Measurements from ENCODE around the gene PTPRO. TPM values are rescaled to one million over a fixed set of nuclear protein-coding genes. Genes with fewer than 3 reads are reported as not detected.

The PTPRO gene
- total and polyA plus RNA-seq, 2 experiments from 2014 or later = 0.12 TPM; not detected in 1

DNA sequence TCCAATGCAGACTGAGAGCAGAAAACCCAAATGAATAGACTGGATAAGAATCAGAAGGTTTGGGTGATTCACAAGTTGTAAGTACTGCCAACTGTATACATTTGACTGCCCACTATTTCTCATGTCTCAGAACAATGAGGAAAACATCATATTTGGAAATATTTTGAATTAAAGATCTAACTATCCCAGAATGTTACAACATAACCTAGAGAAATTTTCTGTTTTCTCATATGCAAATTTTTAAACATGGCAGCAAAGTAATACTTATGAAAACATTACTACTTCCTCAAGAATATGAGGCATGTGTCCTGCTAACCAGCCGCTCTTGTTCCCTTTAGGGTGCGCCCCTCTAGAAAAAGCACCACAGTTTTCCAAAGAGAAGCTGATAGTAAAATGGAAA, 179.9 kb downstream of the PTPRO start:
- DNase-seq (ENCODE audit: low read depth in 1 of 2, low spot score in 1 of 2) = no peak
- H3K9me3 ChIP-seq (ENCODE audit: low read depth) = no peaks in the 10 kb centered on the region
- no peaks in the 10 kb centered on the region for H3K4me1 ChIP-seq (ENCODE audit: low read depth)
- H3K36me3 ChIP-seq = no peaks in the 10 kb centered on the region
- H3K4me3 ChIP-seq = no peak overlapping the region
- H3K27ac ChIP-seq = no peak overlapping the region
- TF ChIP-seq, protein P1, sequence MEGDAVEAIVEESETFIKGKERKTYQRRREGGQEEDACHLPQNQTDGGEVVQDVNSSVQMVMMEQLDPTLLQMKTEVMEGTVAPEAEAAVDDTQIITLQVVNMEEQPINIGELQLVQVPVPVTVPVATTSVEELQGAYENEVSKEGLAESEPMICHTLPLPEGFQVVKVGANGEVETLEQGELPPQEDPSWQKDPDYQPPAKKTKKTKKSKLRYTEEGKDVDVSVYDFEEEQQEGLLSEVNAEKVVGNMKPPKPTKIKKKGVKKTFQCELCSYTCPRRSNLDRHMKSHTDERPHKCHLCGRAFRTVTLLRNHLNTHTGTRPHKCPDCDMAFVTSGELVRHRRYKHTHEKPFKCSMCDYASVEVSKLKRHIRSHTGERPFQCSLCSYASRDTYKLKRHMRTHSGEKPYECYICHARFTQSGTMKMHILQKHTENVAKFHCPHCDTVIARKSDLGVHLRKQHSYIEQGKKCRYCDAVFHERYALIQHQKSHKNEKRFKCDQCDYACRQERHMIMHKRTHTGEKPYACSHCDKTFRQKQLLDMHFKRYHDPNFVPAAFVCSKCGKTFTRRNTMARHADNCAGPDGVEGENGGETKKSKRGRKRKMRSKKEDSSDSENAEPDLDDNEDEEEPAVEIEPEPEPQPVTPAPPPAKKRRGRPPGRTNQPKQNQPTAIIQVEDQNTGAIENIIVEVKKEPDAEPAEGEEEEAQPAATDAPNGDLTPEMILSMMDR (IDR thresholded peaks at IDR 0.05; ENCODE audit: low read depth, low read length) = no peak
- H3K27me3 ChIP-seq = no peaks in the 10 kb centered on the region

GRCh38 chr12:15505616-15506015, 183.3 kb downstream of the PTPRO start:
- Histone ChIP-seq H3K4me1 (ENCODE audit: low read depth) (no peaks in the 10 kb centered on the region), H3K27ac (no peak overlapping the region), H3K36me3 (no peaks in the 10 kb centered on the region), H3K4me3 (no peak overlapping the region), H3K9me3 (ENCODE audit: low read depth) (no peaks in the 10 kb centered on the region), H3K27me3 (no peaks in the 10 kb centered on the region)
- DNase-seq (ENCODE audit: low read depth in 1 of 2, low spot score in 1 of 2) = no peak
- TF ChIP-seq, protein P1 (IDR thresholded peaks at IDR 0.05; ENCODE audit: low read depth, low read length) = no peak

DNA sequence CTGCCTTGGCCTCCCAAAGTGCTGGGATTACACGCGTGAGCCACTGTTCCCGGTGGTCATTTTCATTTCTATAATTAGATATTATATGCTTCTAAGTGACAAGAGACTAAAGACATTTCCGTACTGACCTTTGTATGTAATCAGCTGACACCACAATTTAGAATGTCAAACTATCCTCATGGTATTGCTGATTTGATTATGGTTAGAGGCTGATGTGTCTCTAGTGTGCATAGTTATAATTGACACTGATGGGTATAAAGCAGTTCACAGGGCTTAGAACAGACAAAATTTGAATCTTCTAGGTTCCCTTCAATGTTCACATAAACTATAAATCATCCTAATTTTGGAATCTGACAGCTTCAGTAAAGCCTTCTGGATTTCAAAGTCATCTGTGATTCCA, 192.7 kb downstream of the PTPRO start:
- Histone ChIP-seq H3K27me3 (no peaks in the 10 kb centered on the region), H3K4me3 (no peak overlapping the region), H3K9me3 (ENCODE audit: low read depth) (no peaks in the 10 kb centered on the region), H3K27ac (no peak overlapping the region), H3K4me1 (ENCODE audit: low read depth) (no peaks in the 10 kb centered on the region), H3K36me3 (no peaks in the 10 kb centered on the region)
- TF ChIP-seq, protein P1 (IDR thresholded peaks at IDR 0.05; ENCODE audit: low read depth, low read length) = no peak
- no peak for DNase-seq (ENCODE audit: low read depth in 1 of 2, low spot score in 1 of 2)

GRCh38 chr12:15520083-15520482, 197.8 kb downstream of the PTPRO start:
- Histone ChIP-seq H3K27ac (no peak overlapping the region), H3K9me3 (ENCODE audit: low read depth) (no peaks in the 10 kb centered on the region), H3K27me3 (no peaks in the 10 kb centered on the region), H3K4me1 (ENCODE audit: low read depth) (no peaks in the 10 kb centered on the region), H3K36me3 (no peaks in the 10 kb centered on the region), H3K4me3 (no peak overlapping the region)
- DNase-seq (ENCODE audit: low read depth in 1 of 2, low spot score in 1 of 2) = no peak
- TF ChIP-seq, protein P1 (IDR thresholded peaks at IDR 0.05; ENCODE audit: low read depth, low read length) = no peak

- Histone ChIP-seq H3K4me1 (ENCODE audit: low read depth) (no peaks in the 10 kb centered on the region), H3K27ac (no peak overlapping the region), H3K4me3 (no peak overlapping the region), H3K27me3 (no peaks in the 10 kb centered on the region), H3K36me3 (no peaks in the 10 kb centered on the region), H3K9me3 (ENCODE audit: low read depth) (no peaks in the 10 kb centered on the region)
- TF ChIP-seq, protein P1 (IDR thresholded peaks at IDR 0.05; ENCODE audit: low read depth, low read length) = no peak
- DNase-seq (ENCODE audit: low read depth in 1 of 2, low spot score in 1 of 2) = no peak
Observed at GRCh38 chr12:15520844-15521243, 198.5 kb downstream of the PTPRO start.

All from cardiac muscle cell (in vitro differentiated cells and primary cell).